Ectodermal cell (in vitro differentiated cells): ENCODE results near the gene NPIPA7.
"Not testable (repeated sequence)": the region's sequence is repeated elsewhere in the genome, so short reads cannot be mapped to it uniquely, and the experiment has no call there.

ENCODE experiments used
- H3K27ac ChIP-seq: 2 replicates; pipeline ENCODE4 v1.7.0; 2013; ENCODE audit warnings: mild to moderate bottlenecking, low read depth, low read length; ENCODE audit not compliant: insufficient read depth, poor library complexity, severe bottlenecking
- H3K27me3 ChIP-seq: 2 replicates; pipeline ENCODE4 v1.7.0; 2013; ENCODE audit warnings: mild to moderate bottlenecking, low read length; ENCODE audit not compliant: insufficient read depth, control insufficient read depth, poor library complexity, severe bottlenecking
- H3K36me3 ChIP-seq: one replicate; pipeline ENCODE4 v1.7.0; 2013; ENCODE audit warnings: low read length; ENCODE audit not compliant: control insufficient read depth, insufficient read depth
- H3K4me1 ChIP-seq: one replicate; pipeline ENCODE4 v1.7.0; 2013; ENCODE audit warnings: low read length; ENCODE audit not compliant: control insufficient read depth, insufficient read depth
- H3K4me3 ChIP-seq: 2 replicates; pipeline ENCODE4 v1.7.0; 2013; ENCODE audit warnings: low read depth, low read length, control low read depth; ENCODE audit not compliant: insufficient read depth
- H3K9me3 ChIP-seq: 2 replicates; pipeline ENCODE4 v1.7.0; 2013; ENCODE audit warnings: mild to moderate bottlenecking, low read length, moderate library complexity; ENCODE audit not compliant: control insufficient read depth
- WGBS, 2 experiments: methylation state at CpG; one replicate each; pipeline ENCODE4 v1.1.7; 2013; ENCODE audit warnings: missing lambda C conversion rate in 2 of 2; 5-methylcytosine and 5-hydroxymethylcytosine counted together

The NPIPA7 gene

DNA sequence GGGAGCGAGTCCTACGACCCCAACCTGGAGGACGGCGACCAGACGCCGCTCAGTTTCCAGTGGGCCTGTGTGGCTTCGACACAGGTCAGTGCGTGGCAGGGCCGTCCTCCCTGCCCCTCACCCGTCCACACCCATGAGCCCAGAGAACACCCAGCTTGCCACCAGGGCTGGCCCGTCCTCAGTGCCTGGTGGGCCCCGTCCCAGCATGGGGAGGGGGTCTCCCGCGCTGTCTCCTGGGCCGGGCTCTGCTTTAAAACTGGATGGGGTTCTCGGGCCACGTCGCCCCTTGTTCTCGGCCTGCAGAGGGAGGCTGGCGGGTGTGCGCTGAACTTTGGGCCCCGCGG is 11.7 kb upstream of the NPIPA7 start:
- H3K36me3 ChIP-seq, H3K27me3 ChIP-seq, H3K4me3 ChIP-seq, H3K9me3 ChIP-seq, H3K4me1 ChIP-seq, H3K27ac ChIP-seq: not testable (repeated sequence)
- WGBS, 2 experiments: no CpG with 5 or more reads among the region's 23 CpGs

DNA sequence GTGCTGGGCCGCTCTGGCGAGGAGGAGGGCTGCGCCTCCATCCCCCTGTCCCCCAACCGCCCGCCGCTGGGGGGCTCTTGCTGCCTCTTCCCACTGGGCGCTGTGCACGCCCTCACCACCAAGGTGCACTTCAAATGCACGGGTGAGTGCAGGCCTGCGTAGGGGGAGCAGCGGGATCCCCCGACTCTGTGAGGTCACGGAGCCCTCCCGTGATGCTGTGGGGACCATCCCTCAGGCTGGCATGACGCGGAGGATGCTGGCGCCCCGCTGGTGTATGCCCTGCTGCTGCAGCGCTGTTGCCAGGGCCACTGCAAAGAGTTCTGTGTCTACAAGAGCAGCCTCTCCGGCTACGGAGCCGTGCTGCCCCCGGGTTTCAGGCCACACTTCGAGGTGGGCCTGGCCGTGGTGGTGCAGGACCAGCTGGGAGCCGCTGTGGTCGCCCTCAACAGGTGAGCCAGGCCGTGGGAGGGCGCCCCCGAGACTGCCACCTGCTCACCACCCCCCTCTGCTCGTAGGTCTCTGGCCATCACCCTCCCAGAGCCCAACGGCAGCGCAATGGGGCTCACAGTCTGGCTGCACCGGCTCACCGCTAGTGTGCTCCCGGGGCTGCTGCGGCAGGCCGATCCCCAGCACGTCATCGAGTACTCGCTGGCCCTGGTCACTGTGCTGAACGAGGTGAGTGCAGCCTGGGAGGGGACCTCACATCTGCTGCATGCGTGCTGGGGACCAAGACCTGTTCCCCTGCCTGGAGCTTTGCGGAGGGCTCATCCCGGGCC is 9.7 kb upstream of the NPIPA7 start:
- 91 to 93% methylated on average over 23 to 24 of the region's 45 CpGs for WGBS, 2 experiments
- H3K9me3 ChIP-seq, H3K4me1 ChIP-seq, H3K36me3 ChIP-seq, H3K27me3 ChIP-seq, H3K27ac ChIP-seq, H3K4me3 ChIP-seq: not testable (repeated sequence)

- H3K4me1 ChIP-seq, H3K27me3 ChIP-seq, H3K36me3 ChIP-seq, H3K27ac ChIP-seq, H3K4me3 ChIP-seq, H3K9me3 ChIP-seq: not testable (repeated sequence)
- 92 to 93% methylated on average over 12 to 17 of the region's 43 CpGs for WGBS, 2 experiments
These were observed 7.7 kb upstream of the NPIPA7 start for GRCh38 chr16:16371136-16371735.

DNA sequence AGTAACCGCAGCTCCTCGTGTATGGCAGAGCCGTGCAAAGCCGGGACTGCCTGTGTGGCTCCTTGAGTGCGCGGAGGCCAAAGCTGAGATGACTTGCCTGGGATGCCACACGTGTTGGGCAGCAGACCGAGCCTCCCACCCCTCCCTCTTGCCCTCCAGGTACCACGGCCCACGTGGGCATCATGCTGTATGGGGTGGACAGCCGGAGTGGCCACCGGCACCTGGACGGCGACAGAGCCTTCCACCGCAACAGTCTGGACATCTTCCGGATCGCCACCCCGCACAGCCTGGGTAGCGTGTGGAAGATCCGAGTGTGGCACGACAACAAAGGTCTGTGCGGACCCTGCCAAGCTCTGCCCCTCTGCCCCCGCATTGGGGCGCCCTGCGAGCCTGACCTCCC is 4.7 kb upstream of the NPIPA7 start:
- not testable (repeated sequence) for H3K27ac ChIP-seq, H3K4me1 ChIP-seq, H3K9me3 ChIP-seq, H3K4me3 ChIP-seq, H3K36me3 ChIP-seq, H3K27me3 ChIP-seq
- 88% methylated on average over 5 of the region's 25 CpGs; no CpG with 5 or more reads in 1 of the 2 experiments for WGBS, 2 experiments

DNA sequence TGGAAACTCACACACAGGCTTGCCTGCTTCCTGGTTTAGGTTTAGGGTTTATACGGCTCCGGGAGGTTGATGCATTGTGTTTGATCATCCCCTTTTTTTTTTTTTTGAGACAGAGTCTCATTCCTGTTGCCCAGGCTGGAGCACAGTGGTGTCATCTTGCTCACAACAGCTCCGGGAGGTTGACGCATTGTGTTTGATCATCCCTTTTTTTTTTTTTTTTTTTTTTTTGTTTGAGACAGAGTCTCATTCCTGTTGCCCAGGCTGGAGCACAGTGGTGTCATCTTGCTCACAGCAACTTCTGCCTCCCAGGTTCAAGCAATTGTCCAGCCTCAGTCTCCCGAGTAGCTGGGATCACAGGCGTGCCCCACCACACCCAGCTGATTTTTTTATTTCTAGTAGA is 20.7 kb downstream of the NPIPA7 start:
- H3K36me3 ChIP-seq, H3K9me3 ChIP-seq, H3K4me3 ChIP-seq, H3K27me3 ChIP-seq, H3K27ac ChIP-seq, H3K4me1 ChIP-seq: not testable (repeated sequence)
- no CpG with 5 or more reads among the region's 6 CpGs for WGBS, 2 experiments

DNA sequence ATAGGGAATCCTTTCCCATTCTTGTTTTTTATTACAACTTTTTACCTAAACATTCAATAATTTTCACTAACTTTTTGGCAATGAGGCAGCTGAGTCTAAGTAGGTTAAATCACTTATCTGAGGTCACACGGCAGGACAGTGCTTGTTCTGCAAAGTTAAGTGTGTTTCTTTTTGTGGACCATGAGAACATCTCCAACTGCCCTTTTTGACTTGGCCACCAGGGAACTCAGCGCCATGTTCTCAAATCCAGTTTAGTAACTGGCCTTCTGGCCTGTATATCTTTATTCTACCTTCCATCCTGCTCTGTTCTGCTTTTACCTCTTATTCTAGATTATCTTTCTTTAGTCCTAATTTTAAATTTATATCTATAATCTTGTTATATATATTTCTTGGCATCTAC is 23.4 kb downstream of the NPIPA7 start:
- not testable (repeated sequence) for H3K36me3 ChIP-seq, H3K9me3 ChIP-seq, H3K4me1 ChIP-seq, H3K27ac ChIP-seq, H3K27me3 ChIP-seq, H3K4me3 ChIP-seq
- WGBS, 2 experiments: no CpG with 5 or more reads among the region's 2 CpGs

- H3K9me3 ChIP-seq, H3K4me1 ChIP-seq, H3K27me3 ChIP-seq, H3K4me3 ChIP-seq, H3K27ac ChIP-seq, H3K36me3 ChIP-seq: not testable (repeated sequence)
- no CpG with 5 or more reads among the region's 1 CpG for WGBS, 2 experiments
These were observed 25.3 kb downstream of the NPIPA7 start for GRCh38 chr16:16404283-16404682.

- H3K9me3 ChIP-seq, H3K27me3 ChIP-seq, H3K4me1 ChIP-seq, H3K27ac ChIP-seq, H3K36me3 ChIP-seq, H3K4me3 ChIP-seq: not testable (repeated sequence)
- WGBS, 2 experiments: no CpG with 5 or more reads among the region's 5 CpGs
These were observed 26.5 kb downstream of the NPIPA7 start for GRCh38 chr16:16405421-16405820.

DNA sequence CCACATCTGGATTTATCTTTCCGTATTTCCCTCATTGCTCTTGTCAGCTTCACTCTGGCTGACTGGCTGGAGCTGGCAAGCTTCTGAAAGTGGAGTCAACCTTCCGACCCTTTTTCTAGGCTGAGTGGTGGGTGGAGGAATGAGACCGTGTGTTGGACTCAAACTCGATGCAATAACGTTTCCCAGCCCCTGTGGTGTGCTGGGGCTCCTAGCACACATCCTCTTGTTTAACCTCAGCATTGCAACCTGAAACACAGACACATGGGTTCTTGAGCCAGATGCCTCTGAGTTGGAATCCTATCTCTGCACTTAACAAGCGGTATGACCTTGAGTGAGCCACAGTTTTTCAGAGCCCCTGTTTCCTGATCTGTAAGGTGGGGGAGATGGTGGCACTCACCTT is 29.5 kb downstream of the NPIPA7 start:
- H3K9me3 ChIP-seq, H3K27ac ChIP-seq, H3K27me3 ChIP-seq, H3K4me3 ChIP-seq, H3K36me3 ChIP-seq, H3K4me1 ChIP-seq: not testable (repeated sequence)
- WGBS, 2 experiments: no CpG with 5 or more reads among the region's 6 CpGs

DNA sequence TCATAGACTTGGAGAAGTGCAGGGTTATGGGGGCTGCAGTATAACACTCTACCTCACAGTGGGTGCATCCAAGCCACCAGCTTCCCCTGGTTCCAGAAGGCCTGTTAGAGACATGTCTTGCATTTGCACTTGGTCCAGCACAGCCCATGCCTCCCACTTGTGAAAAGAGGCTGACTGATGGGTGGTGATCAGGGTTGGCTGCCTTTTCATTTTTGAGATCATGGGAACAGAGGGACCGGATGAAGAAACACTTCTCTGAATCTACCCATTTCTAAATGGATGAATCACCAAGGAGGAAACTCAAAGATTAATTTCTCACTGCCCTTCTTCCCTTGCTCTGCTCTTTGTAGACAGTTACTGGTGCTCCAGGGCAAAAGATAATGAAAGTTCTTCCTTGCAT is 34.8 kb downstream of the NPIPA7 start:
- not testable (repeated sequence) for H3K27ac ChIP-seq, H3K4me3 ChIP-seq, H3K36me3 ChIP-seq, H3K9me3 ChIP-seq, H3K4me1 ChIP-seq, H3K27me3 ChIP-seq
- no CpG with 5 or more reads among the region's 1 CpG for WGBS, 2 experiments

DNA sequence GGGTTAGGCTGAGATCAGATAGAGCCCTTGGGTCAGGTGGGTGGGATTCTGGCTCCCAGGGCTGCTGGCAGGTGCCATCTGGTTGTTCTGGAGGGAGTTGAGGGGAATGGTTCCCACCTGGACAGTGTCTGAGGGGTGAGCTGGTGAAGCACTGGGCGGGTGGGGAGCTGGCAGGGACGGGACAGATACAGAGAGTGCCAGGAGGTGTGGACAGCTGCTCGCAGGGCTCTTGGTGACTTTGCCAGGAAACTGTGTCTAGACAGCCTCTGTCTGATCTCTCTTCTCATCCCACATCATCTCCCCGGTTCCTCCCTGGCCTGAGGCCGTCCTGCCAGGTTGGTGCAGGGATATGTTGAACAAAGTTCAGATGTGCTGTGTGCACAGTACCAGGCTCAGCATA is 38.1 kb downstream of the NPIPA7 start:
- WGBS, 2 experiments: no CpG with 5 or more reads among the region's 5 CpGs
- not testable (repeated sequence) for H3K27ac ChIP-seq, H3K27me3 ChIP-seq, H3K4me1 ChIP-seq, H3K36me3 ChIP-seq, H3K4me3 ChIP-seq, H3K9me3 ChIP-seq
